Adipocyte (in vitro differentiated cells): Measurements from ENCODE around the gene UBE3B.

Source experiments
- DNase-seq: peaks from one replicate; pipeline ENCODE4 v3.0.0-alpha.2; 2015; ENCODE audit warnings: low read depth
- H3K27me3 ChIP-seq: replicated peaks from 2 replicates; pipeline ENCODE4 v1.7.0; 2013; ENCODE audit warnings: mild to moderate bottlenecking, low read length, moderate library complexity; ENCODE audit not compliant: control insufficient read depth, insufficient read depth
- H3K36me3 ChIP-seq: 2 replicates; pipeline ENCODE4 v1.7.0; 2013; ENCODE audit warnings: low read length, mild to moderate bottlenecking, moderate library complexity; ENCODE audit not compliant: control insufficient read depth, insufficient read depth, severe bottlenecking
- H3K4me1 ChIP-seq: 2 replicates; pipeline ENCODE4 v1.7.0; 2013; ENCODE audit warnings: mild to moderate bottlenecking, low read length, moderate library complexity; ENCODE audit not compliant: control insufficient read depth, insufficient read depth
- H3K4me3 ChIP-seq: 2 replicates; pipeline ENCODE4 v1.7.0; 2013; ENCODE audit warnings: mild to moderate bottlenecking, low read length, moderate library complexity
- H3K9ac ChIP-seq: 2 replicates; pipeline ENCODE4 v1.7.0; 2013; ENCODE audit warnings: mild to moderate bottlenecking, low read length, moderate library complexity
- H3K9me3 ChIP-seq: 2 replicates; pipeline ENCODE4 v1.7.0; 2013; ENCODE audit warnings: mild to moderate bottlenecking, low read length, moderate library complexity; ENCODE audit not compliant: control insufficient read depth

Gene UBE3B

DNA sequence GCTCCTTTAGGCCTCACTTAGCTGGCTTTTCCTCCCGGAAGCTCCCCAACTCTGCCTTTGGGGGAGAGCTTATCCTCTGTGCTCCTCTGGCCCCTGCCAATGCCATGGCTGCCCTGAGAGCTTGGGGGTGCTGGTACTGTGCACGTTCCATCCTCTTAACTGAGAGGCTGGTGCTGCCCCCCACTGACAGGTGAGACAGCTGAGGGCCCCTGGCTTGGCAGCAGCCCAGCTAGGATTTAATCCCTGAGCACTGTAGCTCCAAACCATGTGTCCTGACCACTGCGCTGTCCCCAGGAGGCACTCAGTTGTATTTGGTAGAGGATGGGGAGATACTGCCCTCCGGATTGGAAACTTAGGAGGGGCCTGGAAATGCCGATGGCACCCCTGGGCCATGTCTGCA lies 46.1 kb downstream of the UBE3B start:
- Histone ChIP-seq H3K9me3 (no peaks in the 10 kb centered on the region), H3K4me3 (no peak overlapping the region), H3K4me1 (peaks cover 14% of the 10 kb centered on the region), H3K27me3 (no peaks in the 10 kb centered on the region), H3K9ac (no peak overlapping the region), H3K36me3 (peaks cover 81% of the 10 kb centered on the region)
- DNase-seq: no peak

DNA sequence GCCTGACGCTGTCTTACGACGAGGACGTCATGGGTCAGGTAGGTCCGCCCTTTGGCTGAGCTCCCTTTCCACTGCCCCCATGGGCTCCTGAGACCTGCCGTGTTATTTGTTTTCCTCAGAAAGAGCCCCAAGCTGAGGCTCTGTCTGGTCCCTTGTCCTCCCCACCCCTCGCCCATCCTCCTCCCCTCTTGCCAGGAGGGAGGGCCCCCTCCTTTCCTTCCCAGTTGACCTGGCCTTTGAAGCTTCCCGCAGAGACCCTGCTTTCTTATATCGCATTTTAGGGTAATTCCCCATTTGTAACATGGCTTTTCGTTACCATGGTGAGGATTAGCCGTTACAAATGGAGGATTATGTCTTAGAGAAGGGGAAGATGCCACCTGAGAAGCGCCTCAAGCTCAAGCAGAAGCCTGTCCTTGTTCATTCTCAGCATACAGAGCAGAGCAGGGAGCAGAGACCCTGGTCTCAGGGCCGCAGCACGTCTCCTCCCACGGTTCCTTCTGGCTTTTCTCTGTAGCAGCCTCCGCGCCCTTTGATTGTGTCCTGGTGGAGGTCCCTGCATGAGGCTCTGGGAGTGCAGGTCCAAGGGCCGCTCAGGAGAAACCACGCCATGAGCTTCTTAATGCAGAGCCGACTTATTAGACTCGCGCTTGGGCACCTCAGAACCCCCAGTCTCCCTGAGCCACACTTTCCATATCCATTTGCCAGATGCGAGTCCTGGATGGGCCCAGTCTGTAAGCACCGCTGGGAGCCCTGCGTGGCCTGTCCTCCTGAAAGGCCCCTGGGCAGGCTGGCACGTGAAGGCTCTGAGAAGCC lies 47.2 kb downstream of the UBE3B start:
- Histone ChIP-seq H3K27me3 (no peaks in the 10 kb centered on the region), H3K36me3 (peaks cover 86% of the 10 kb centered on the region), H3K9ac (no peak overlapping the region), H3K4me1 (peaks cover 2% of the 10 kb centered on the region), H3K9me3 (no peaks in the 10 kb centered on the region), H3K4me3 (no peak overlapping the region)
- no peak for DNase-seq

DNA sequence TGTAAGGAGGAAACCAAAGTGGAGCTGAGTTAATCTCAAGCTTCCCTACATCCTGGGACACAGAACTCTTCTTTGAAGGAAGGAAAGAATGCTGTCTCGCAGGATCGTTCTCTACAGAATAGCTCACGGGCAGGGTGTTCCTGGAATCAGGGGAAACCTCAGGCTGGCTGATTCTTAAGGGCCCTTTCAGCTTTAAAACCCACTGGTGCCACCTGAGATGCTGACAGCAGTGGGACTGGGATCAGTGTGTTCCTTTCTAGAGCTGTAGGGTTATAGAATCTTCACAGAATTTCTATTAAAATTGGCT lies 47.8 kb downstream of the UBE3B start:
- Histone ChIP-seq H3K4me1 (no peaks in the 10 kb centered on the region), H3K27me3 (no peaks in the 10 kb centered on the region), H3K36me3 (peaks cover 85% of the 10 kb centered on the region), H3K9ac (no peak overlapping the region), H3K9me3 (no peaks in the 10 kb centered on the region), H3K4me3 (no peak overlapping the region)
- no peak for DNase-seq

DNA sequence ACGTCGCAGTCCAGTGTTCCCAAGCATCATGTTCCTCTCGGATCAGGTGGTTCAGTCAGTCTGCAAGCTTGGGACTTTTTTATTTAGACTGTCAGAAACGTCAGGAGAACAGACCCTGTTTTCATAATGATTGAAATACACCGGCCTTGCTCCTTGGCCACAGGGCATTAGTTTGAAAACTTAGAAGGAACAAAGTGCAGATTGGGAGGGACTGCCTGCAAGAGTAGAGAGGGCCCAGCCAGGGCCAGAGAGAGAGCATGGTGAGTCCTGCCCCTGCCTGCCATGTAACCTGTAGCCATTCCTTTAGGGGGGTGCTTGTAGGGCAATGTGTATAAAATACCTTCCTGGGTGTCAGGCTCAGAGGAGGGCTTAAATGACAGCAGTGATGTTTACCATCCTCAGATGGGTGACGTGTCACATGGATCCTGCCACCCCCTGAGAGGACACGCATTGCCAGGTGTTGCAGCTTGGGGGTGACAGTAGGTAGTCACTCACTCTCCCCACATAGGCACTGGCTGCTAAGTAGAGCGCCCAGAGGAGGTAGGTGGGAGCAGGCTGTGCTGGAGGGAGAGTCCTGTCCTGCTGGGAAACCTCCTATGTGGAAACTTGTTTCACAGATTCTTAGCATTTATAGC lies 50.2 kb downstream of the UBE3B start:
- Histone ChIP-seq H3K9me3 (no peaks in the 10 kb centered on the region), H3K4me3 (no peak overlapping the region), H3K9ac (no peak overlapping the region), H3K27me3 (no peaks in the 10 kb centered on the region), H3K36me3 (peaks cover 77% of the 10 kb centered on the region), H3K4me1 (no peaks in the 10 kb centered on the region)
- no peak for DNase-seq

DNA sequence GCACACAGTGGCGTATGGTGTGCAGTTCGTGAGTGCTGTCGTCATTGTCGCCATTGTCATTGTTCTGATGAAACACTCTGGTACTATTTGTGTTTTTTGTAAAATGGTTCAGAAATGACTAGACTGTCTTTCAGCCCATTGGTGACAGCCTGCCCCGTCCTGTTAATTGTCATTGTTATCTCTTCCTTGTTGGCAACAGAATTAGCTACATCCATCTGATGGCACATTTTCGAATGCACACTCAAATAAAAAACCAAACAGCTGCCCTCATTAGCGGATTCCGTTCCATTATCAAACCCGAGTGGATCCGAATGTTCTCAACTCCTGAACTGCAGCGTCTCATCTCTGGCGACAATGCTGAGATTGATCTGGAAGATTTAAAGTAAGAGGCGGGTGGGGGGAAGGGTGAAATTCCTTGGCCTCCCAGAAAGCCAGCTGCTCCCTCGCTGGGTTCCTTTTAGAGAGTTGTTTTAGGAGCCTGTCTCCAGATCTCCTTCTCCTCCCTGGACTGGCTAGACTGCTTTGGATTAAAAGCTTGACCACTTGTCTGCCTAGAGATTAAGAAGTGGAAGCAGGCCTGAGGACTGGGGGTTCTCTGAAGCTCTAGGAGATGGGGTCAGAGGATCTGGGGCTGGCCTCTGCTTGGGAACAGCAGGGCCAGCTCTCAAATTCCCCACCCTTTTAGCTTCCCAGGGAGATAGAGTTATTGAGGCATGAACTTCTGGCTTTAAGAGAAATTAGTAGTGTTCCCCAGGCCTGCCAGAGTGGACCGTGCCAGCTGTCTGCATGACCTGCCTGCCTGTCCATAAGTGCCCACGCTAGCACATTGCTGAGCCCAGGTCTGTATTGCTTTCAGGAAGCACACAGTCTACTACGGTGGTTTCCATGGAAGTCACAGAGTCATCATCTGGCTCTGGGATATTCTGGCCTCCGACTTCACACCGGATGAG lies 52.5 kb downstream of the UBE3B start:
- Histone ChIP-seq H3K4me1 (no peaks in the 10 kb centered on the region), H3K27me3 (no peaks in the 10 kb centered on the region), H3K9ac (no peak overlapping the region), H3K4me3 (no peak overlapping the region), H3K36me3 (peaks cover 71% of the 10 kb centered on the region), H3K9me3 (no peaks in the 10 kb centered on the region)
- DNase-seq: no peak

DNA sequence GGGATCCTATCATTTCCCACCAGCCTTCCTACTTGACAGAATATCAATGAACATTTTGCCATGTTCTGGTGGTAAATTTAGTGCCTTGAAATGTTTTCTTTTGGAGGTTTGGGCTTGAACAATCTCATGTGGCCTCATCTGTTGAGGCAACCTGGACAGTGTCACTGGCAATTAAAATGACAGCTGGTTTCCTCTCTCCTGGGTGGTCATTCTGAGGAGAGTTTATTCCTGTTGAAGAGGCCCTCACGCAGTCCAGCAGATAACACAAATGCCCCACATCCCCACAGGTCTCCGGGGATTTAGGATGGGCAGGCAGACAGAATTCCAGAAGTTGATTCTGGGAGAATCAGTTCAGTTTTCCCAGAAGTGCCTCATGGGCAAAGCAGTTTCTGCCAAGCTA lies 54.0 kb downstream of the UBE3B start:
- Histone ChIP-seq H3K36me3 (peaks cover 68% of the 10 kb centered on the region), H3K4me1 (no peaks in the 10 kb centered on the region), H3K27me3 (no peaks in the 10 kb centered on the region), H3K9me3 (no peaks in the 10 kb centered on the region), H3K4me3 (no peak overlapping the region), H3K9ac (no peak overlapping the region)
- DNase-seq: no peak

DNA sequence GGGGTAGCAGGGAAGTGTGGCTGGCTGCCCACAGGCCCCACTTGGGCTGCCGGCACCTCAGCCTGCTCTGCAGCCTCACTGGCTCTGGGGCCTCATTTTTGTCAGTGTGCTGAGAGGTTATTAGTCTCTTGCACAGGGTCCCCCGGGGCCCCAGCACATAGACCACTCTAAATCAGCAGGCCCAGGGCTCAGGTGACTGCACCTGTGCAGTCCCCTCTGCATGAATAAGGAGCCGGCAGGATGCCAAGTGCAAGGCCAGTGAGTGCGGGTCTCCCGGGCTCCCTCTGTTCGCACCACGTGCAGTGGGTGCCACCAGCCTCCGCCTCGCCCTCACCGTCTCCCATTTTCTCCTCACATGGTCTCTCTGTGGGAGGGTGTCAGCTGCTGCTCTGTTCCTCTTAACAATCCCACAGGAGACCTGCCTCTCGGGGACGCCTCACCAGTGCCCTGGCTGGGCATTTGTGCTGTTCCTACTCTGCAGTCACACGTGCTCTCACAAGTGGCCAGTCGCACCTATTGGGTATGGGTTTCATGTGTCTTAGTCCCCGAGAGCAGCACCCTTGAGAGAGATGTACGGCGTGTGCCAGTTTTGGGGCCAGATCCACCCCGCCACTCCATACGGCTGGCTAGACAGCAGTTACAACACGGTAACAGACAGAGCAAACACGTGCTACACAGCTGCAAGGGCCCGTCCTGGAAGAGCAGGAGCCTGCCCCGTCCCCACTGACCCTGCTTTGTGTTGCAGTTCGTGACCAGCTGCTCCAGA lies 55.5 kb downstream of the UBE3B start:
- Histone ChIP-seq H3K27me3 (no peaks in the 10 kb centered on the region), H3K4me1 (no peaks in the 10 kb centered on the region), H3K36me3 (peaks cover 55% of the 10 kb centered on the region), H3K9me3 (no peaks in the 10 kb centered on the region), H3K4me3 (no peak overlapping the region), H3K9ac (no peak overlapping the region)
- DNase-seq: no peak

DNA sequence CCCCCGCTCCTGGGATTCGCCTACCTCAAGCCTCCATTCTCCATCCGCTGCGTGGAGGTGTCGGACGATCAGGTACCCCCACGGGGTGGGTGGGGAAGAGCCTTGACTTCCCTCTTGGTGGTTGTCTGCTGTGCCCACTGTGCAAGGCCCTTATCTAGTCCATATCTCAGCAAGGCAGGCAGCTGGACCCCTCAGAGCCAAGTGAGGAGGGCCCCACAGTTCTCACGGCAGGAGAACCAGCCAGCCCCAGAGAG lies 56.0 kb downstream of the UBE3B start:
- Histone ChIP-seq H3K4me1 (no peaks in the 10 kb centered on the region), H3K27me3 (no peaks in the 10 kb centered on the region), H3K36me3 (peaks cover 52% of the 10 kb centered on the region), H3K9ac (no peak overlapping the region), H3K9me3 (no peaks in the 10 kb centered on the region), H3K4me3 (no peak overlapping the region)
- no peak for DNase-seq

DNA sequence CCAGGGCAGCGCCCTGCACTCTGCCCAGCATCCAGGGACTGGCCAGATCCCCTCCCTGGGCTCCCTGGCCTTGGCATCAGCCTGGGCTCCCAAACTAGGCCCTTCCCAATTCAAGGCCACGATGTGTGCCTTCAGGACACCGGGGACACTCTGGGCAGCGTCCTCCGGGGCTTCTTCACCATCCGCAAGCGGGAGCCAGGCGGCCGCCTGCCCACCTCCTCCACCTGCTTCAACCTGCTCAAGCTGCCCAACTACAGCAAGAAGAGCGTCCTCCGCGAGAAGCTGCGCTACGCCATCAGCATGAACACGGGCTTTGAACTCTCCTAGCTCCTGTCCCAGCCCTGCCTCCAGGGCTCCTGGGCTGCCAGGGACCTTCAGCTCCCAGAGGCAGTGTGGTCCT lies 57.0 kb downstream of the UBE3B start:
- no peaks in the 10 kb centered on the region for H3K27me3 ChIP-seq
- DNase-seq: no peak
- H3K9me3 ChIP-seq: no peaks in the 10 kb centered on the region
- peaks cover 47% of the 10 kb centered on the region for H3K36me3 ChIP-seq
- no peak overlapping the region for H3K9ac ChIP-seq
- no peak overlapping the region for H3K4me3 ChIP-seq
- H3K4me1 ChIP-seq: no peaks in the 10 kb centered on the region

DNA sequence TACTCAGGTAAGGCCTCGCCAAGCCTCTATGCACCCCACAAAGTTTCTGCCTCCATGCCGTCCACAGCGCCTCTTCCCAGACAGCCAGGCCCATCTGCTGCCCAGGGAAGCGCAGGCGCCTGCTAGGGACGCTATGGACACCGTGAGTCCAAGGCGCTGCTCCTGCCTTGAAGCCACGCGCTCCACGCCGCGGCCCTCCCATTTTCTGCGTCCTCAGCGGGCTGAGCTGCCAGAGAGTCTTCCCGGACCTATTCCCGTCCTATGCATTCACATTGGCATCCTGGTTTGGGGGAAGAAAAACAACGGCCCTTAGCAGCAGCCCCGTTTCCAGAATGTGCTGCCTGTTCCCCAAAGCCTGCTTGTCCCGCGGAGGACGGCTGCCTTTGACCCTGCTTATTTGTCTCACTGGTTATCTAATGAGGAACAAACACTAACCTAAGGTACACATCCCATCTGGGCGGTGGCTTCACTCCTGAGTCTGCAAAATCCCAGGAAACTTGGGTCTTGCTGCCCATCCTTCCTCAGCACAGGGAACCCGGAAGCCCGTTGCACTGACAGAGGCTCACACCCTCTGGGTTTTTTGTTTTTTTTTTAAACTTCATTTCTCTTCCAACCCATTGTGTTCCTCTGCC lies 57.9 kb downstream of the UBE3B start:
- Histone ChIP-seq H3K9me3 (no peaks in the 10 kb centered on the region), H3K4me1 (peaks cover 4% of the 10 kb centered on the region), H3K4me3 (no peak overlapping the region), H3K36me3 (peaks cover 40% of the 10 kb centered on the region), H3K27me3 (no peaks in the 10 kb centered on the region), H3K9ac (no peak overlapping the region)
- no peak for DNase-seq
